H1 (cell line): ENCODE data around the gene PGGHG. TPM values are rescaled to one million over a fixed set of nuclear protein-coding genes. Genes with fewer than 3 reads are reported as not detected.

Source experiments
- CTCF ChIA-PET: fragments of 300-600 bp; sonication (Branson Sonifier 250); formaldehyde crosslinking; loops from one replicate; lab custom pipeline; 2021; ENCODE audit not compliant: partially characterized antibody; lab: Charles Lee
- POLR2A ChIA-PET: fragments of 300-600 bp; sonication (Branson Sonifier 250); formaldehyde crosslinking; loops from one replicate; lab custom pipeline; 2021; ENCODE audit warnings: inconsistent platforms; ENCODE audit not compliant: partially characterized antibody; lab: Charles Lee
- DNase-seq, 2 experiments: peaks; one replicate each; pipeline versions ENCODE4 v3.0.0 to v3.0.0-alpha.2; 2010 to 2022; ENCODE audit warnings: low spot score in 2 of 2, low read depth in 1 of 2, mixed read lengths in 1 of 2
- FAIRE-seq: peaks from 2 replicates; lab custom pipeline; 2011; peaks lifted over from hg19 to GRCh38; lab: Jason Lieb, UNC
- H2AFZ ChIP-seq: 2 replicates; pipeline ENCODE4 v1.8.1; 2012; ENCODE audit warnings: low read length, inconsistent platforms
- H2AK5ac ChIP-seq: 2 replicates; pipeline ENCODE4 v1.6.1; 2013; ENCODE audit warnings: low read depth, low read length
- H2BK120ac ChIP-seq: replicated peaks from 2 replicates; pipeline ENCODE3; 2013; ENCODE audit warnings: low read depth, low read length, inconsistent platforms
- H2BK12ac ChIP-seq: 2 replicates; pipeline ENCODE4 v1.6.1; 2013; ENCODE audit warnings: low read depth, low read length
- H2BK15ac ChIP-seq: 2 replicates; pipeline ENCODE4 v1.6.1; 2013; ENCODE audit warnings: low read length
- H2BK20ac ChIP-seq: 2 replicates; pipeline ENCODE4 v1.6.1; 2013; ENCODE audit warnings: low read length
- H2BK5ac ChIP-seq: 2 replicates; pipeline ENCODE4 v1.6.1; 2013; ENCODE audit warnings: low read depth, low read length
- H3K14ac ChIP-seq: 2 replicates; pipeline ENCODE4 v1.6.1; 2013; ENCODE audit warnings: inconsistent platforms; ENCODE audit not compliant: insufficient read length
- H3K18ac ChIP-seq: 2 replicates; pipeline ENCODE4 v1.6.1; 2013; ENCODE audit warnings: low read length; ENCODE audit errors: extremely low read depth
- H3K23ac ChIP-seq: 2 replicates; pipeline ENCODE4 v1.6.1; 2013; ENCODE audit warnings: inconsistent platforms; ENCODE audit not compliant: insufficient read length
- H3K23me2 ChIP-seq: 2 replicates; pipeline ENCODE4 v1.6.1; 2013; ENCODE audit warnings: low read depth, low read length
- H3K27ac ChIP-seq: 2 replicates; pipeline ENCODE4 v1.6.1; 2011; ENCODE audit warnings: low read depth, low read length, inconsistent platforms
- H3K27me3 ChIP-seq, 4 experiments: replicated peaks in 1 of 4; 1 replicate in 1 of 4; 2 replicates in 3 of 4; pipeline versions ENCODE4 v1.6.1 to v1.8.1; 2011 to 2013; ENCODE audit warnings: low read length in 3 of 4, mild to moderate bottlenecking in 3 of 4, inconsistent platforms in 2 of 4, mixed read lengths in 2 of 4, moderate library complexity in 1 of 4; ENCODE audit not compliant: control insufficient read depth in 3 of 4, insufficient read depth in 3 of 4; ENCODE audit errors: extremely low read depth in 1 of 4
- H3K36me3 ChIP-seq, 4 experiments: 2 replicates each; pipeline versions ENCODE4 v1.6.1 to v1.8.1; 2011 to 2013; ENCODE audit warnings: mild to moderate bottlenecking in 4 of 4, low read length in 3 of 4, moderate library complexity in 2 of 4, control low read depth in 1 of 4, inconsistent platforms in 1 of 4; ENCODE audit not compliant: insufficient read depth in 4 of 4, control insufficient read depth in 2 of 4
- H3K4ac ChIP-seq: replicated peaks from 2 replicates; pipeline ENCODE3; 2013; ENCODE audit warnings: low read length, low read depth, mixed read lengths, inconsistent platforms; ENCODE audit not compliant: insufficient read length
- H3K4me1 ChIP-seq, 4 experiments: replicated peaks in 1 of 4; 1 replicate in 1 of 4; 2 replicates in 3 of 4; pipeline versions ENCODE4 v1.6.1 to v1.8.1; 2011 to 2013; ENCODE audit warnings: low read length in 3 of 4, inconsistent platforms in 2 of 4, mixed read lengths in 1 of 4; ENCODE audit not compliant: insufficient read depth in 4 of 4, control insufficient read depth in 3 of 4
- H3K4me2 ChIP-seq, 2 experiments: 2 replicates each; pipeline versions ENCODE4 v1.6.1 to v1.8.1; 2011 to 2013; ENCODE audit warnings: low read depth in 2 of 2, low read length in 2 of 2, control low read depth in 1 of 2, inconsistent platforms in 1 of 2, mild to moderate bottlenecking in 1 of 2; ENCODE audit not compliant: insufficient read depth in 1 of 2
- H3K4me3 ChIP-seq, 4 experiments: fragments of 200-600, 300-600 bp in 1 of 4; sonication (generic), shearing (Covaris generic), sonication (Bioruptor Twin) in 1 of 4; 2 replicates each; pipeline versions ENCODE4 v1.5.1 to v1.8.1; 2011 to 2016; ENCODE audit warnings: low read length in 4 of 4, low read depth in 3 of 4, control low read depth in 2 of 4, inconsistent platforms in 2 of 4, mild to moderate bottlenecking in 2 of 4, mixed read lengths in 1 of 4, moderate library complexity in 1 of 4; ENCODE audit not compliant: insufficient read depth in 2 of 4; ENCODE audit errors: extremely low read depth in 1 of 4
- H3K56ac ChIP-seq: replicated peaks from 2 replicates; pipeline ENCODE3; 2013; ENCODE audit warnings: low read depth, mild to moderate bottlenecking, mixed read lengths, low read length, inconsistent platforms; ENCODE audit not compliant: insufficient read length
- H3K79me1 ChIP-seq: 2 replicates; pipeline ENCODE4 v1.6.1; 2013; ENCODE audit warnings: low read depth, low read length, control low read depth
- H3K79me2 ChIP-seq, 2 experiments: 2 replicates each; pipeline versions ENCODE4 v1.6.1 to v1.8.1; 2012 to 2013; ENCODE audit warnings: low read length in 2 of 2, mild to moderate bottlenecking in 2 of 2, inconsistent platforms in 1 of 2; ENCODE audit not compliant: insufficient read depth in 2 of 2, control insufficient read depth in 1 of 2
- H3K9ac ChIP-seq, 4 experiments: replicated peaks in 1 of 4; 1 replicate in 1 of 4; 2 replicates in 3 of 4; pipeline versions ENCODE4 v1.6.1 to v1.8.1; 2011 to 2013; ENCODE audit warnings: low read depth in 3 of 4, low read length in 3 of 4, control low read depth in 2 of 4, mild to moderate bottlenecking in 2 of 4, moderate library complexity in 2 of 4, inconsistent platforms in 1 of 4; ENCODE audit errors: extremely low read depth in 1 of 4
- H3K9me3 ChIP-seq, 2 experiments: 2 replicates each; pipeline versions ENCODE4 v1.6.1 to v1.8.1; 2012 to 2013; ENCODE audit warnings: mild to moderate bottlenecking in 2 of 2, moderate library complexity in 2 of 2, control low read depth in 1 of 2, inconsistent platforms in 1 of 2, low read depth in 1 of 2, low read length in 1 of 2, mixed read lengths in 1 of 2; ENCODE audit not compliant: insufficient read depth in 2 of 2
- H4K20me1 ChIP-seq, 2 experiments: replicated peaks in 1 of 2; 2 replicates each; pipeline versions ENCODE3 to v1.8.1; 2011 to 2013; ENCODE audit warnings: inconsistent platforms in 2 of 2, low read length in 2 of 2, mild to moderate bottlenecking in 1 of 2; ENCODE audit not compliant: insufficient read depth in 2 of 2, control insufficient read depth in 1 of 2
- H4K5ac ChIP-seq: 2 replicates; pipeline ENCODE4 v1.6.1; 2013; ENCODE audit warnings: low read length, low read depth, mixed read lengths, inconsistent platforms; ENCODE audit not compliant: insufficient read length
- H4K8ac ChIP-seq: 2 replicates; pipeline ENCODE4 v1.8.0; 2013; ENCODE audit warnings: mild to moderate bottlenecking, moderate library complexity, low read length, inconsistent platforms; ENCODE audit not compliant: insufficient read depth; ENCODE audit errors: extremely low read depth
- H4K91ac ChIP-seq: replicated peaks from 2 replicates; pipeline ENCODE3; 2013; ENCODE audit warnings: low read length, mixed read lengths, inconsistent platforms; ENCODE audit not compliant: insufficient read length
- CEBPB ChIP-seq: IDR thresholded peaks from 2 replicates; pipeline ENCODE4 v1.6.1; 2012; ENCODE audit warnings: low read depth, low read length
- EZH2 ChIP-seq: fragments of 200-600 bp; sonication (generic); IDR thresholded peaks from 2 replicates; pipeline ENCODE4 v1.7.1; 2012; ENCODE audit warnings: low read depth, mild to moderate bottlenecking, moderate library complexity, low read length, inconsistent platforms; ENCODE audit not compliant: severe bottlenecking
- JUND ChIP-seq: IDR thresholded peaks from 2 replicates; pipeline ENCODE4 v1.6.1; 2011; ENCODE audit warnings: mild to moderate bottlenecking, improper control_type of control experiment, low read length
- MAFK ChIP-seq: IDR thresholded peaks from 2 replicates; pipeline ENCODE4 v1.6.1; 2012; ENCODE audit warnings: low read depth, mild to moderate bottlenecking, improper control_type of control experiment, low read length
- NRF1 ChIP-seq: IDR thresholded peaks from 2 replicates; pipeline ENCODE4 v1.6.1; 2011; ENCODE audit warnings: mild to moderate bottlenecking, low read depth, low read length, improper control_type of control experiment
- RAD21 ChIP-seq, 2 experiments: IDR thresholded peaks in 1 of 2; conservative IDR thresholded peaks in 1 of 2; 2 replicates each; pipeline ENCODE4 v1.6.1; 2011; ENCODE audit warnings: low read depth in 2 of 2, low read length in 2 of 2, improper control_type of control experiment in 1 of 2, inconsistent platforms in 1 of 2, mild to moderate bottlenecking in 1 of 2, moderate library complexity in 1 of 2
- RBBP5 ChIP-seq: IDR thresholded peaks from 2 replicates; pipeline ENCODE4 v1.7.1; 2012; ENCODE audit warnings: low read depth, mild to moderate bottlenecking, inconsistent platforms, low read length, moderate library complexity, borderline replicate concordance
- SIX5 ChIP-seq: IDR thresholded peaks from 2 replicates; pipeline ENCODE4 v1.6.1; 2011; ENCODE audit warnings: mild to moderate bottlenecking, low read depth, low read length
- WGBS, 2 experiments: shearing (Covaris generic) in 1 of 2; methylation state at CpG; one replicate each; pipeline versions ENCODE4 v1.1.6 to v1.1.7; 2013 to 2015; ENCODE audit warnings: low lambda C conversion rate in 2 of 2, mixed read lengths in 2 of 2, inconsistent platforms in 1 of 2, low coverage in 1 of 2, missing lambda C conversion rate in 1 of 2; ENCODE audit not compliant: insufficient replicate concordance in 2 of 2, insufficient coverage in 1 of 2, insufficient read length in 1 of 2; ENCODE audit errors: extremely low coverage in 1 of 2, missing lambda C conversion rate in 1 of 2; 5-methylcytosine and 5-hydroxymethylcytosine counted together
- polyA plus RNA-seq, 7 experiments: library from polyadenylated mRNA; depleted of rRNA in 3 of 7; stranded (reverse) in 5 of 7; unstranded in 2 of 7; fragments of >200 nt in 5 of 7; fragments of 200-250 nt in 2 of 7; gene quantifications; 1 replicate in 5 of 7; 2 replicates in 1 of 7; 4 replicates in 1 of 7; pipeline versions ENCODE4 v1.2.1 to v1.2.3, GENCODE V29; 2011 to 2013; ENCODE audit warnings: missing spikeins in 2 of 7, mixed read lengths in 2 of 7
- total RNA-seq: library from RNA; stranded (reverse); fragmentation: NEBNext Ultra II Directional; extraction: Animal tissue kit (Norgen Biotek cat#: 25700); gene quantifications from 2 replicates; pipeline ENCODE4 v1.2.1, GENCODE V29; 2021
- TF ChIP-seq, protein P1 (sequence below), 3 experiments: IDR thresholded peaks; 1 replicate in 2 of 3; 2 replicates in 1 of 3; pipeline versions ENCODE4 v1.5.1 to v1.6.1; 2011; ENCODE audit warnings: low read length in 3 of 3, mild to moderate bottlenecking in 3 of 3, inconsistent platforms in 2 of 3, low read depth in 1 of 3, moderate library complexity in 1 of 3; ENCODE audit not compliant: insufficient read depth in 1 of 3; ENCODE audit errors: control extremely low read depth in 1 of 3

The PGGHG gene
- total and polyA plus RNA-seq, 2 of the 8 experiments (the other 6 are each of a cell fraction or from before 2014, with no cell fraction given): 34.8 to 60.7 TPM

GRCh38 chr11:315516-315994, 26.6 kb downstream of the PGGHG start:
- no peaks in the 10 kb centered on the region for H3K27me3 ChIP-seq
- FAIRE-seq (no peak), DNase-seq (no peak)
- no peak overlapping the region for H2AK5ac ChIP-seq
- peak overlapping the region; percentile 3; the same call in 1 of the 2 replicates for H3K18ac ChIP-seq
- no peaks in the 10 kb centered on the region for H3K79me1 ChIP-seq
- no peak overlapping the region; the same call in 1 of the 2 replicates for H2BK12ac ChIP-seq
- H3K4me2 ChIP-seq: peak overlapping the region; percentile 75 to 89
- peaks cover 0 to 21% of the 10 kb centered on the region in 2 experiments; a peak in 2 of 4 replicates for H3K79me2 ChIP-seq
- no peak overlapping the region for H2AFZ ChIP-seq
- ChIA-PET POLR2A (interaction anchor here (0.6 to 4.0 kb wide), 12 partner anchors 10 to 119 kb away, joined by 3 to 33 read pairs (median 5); partner anchors contain the start of gene IFITM2), CTCF (interaction anchor here (0.7 to 4.2 kb wide), 12 partner anchors 8 to 64 kb away, joined by 3 to 33 read pairs (median 6); partner anchors contain the start of gene IFITM2)
- no peak overlapping the region for H3K14ac ChIP-seq
- H2BK20ac ChIP-seq: no peak overlapping the region
- H3K56ac ChIP-seq: no peak overlapping the region
- 50% methylated on average over 29 of the region's 32 CpGs; no CpG with 5 or more reads in 1 of the 2 experiments for whole genome bisulfite sequencing, 2 experiments
- H4K8ac ChIP-seq: peak overlapping the region; percentile 86
- peak overlapping the region; percentile 59 to 94 (median 76) for H3K4me3 ChIP-seq
- peaks cover 18% of the 10 kb centered on the region; the same call in 1 of the 2 replicates for H3K23me2 ChIP-seq
- peak overlapping the region in 1 of 4 experiments; percentile 20; a peak in 1 of 7 replicates for H3K9ac ChIP-seq
- H3K27ac ChIP-seq: no peak overlapping the region
- H3K4me1 ChIP-seq: peaks cover 9 to 44% (median 34%) of the 10 kb centered on the region in 4 experiments
- peaks cover 0 to 5% of the 10 kb centered on the region in 2 experiments for H4K20me1 ChIP-seq
- H4K5ac ChIP-seq: no peak overlapping the region
- H2BK120ac ChIP-seq: no peak overlapping the region
- no peak overlapping the region for H3K4ac ChIP-seq
- no peak overlapping the region for H2BK15ac ChIP-seq
- no peak overlapping the region for H3K23ac ChIP-seq
- H3K36me3 ChIP-seq: peaks cover 0 to 4% (median 0%) of the 10 kb centered on the region in 4 experiments; a peak in 1 of 8 replicates
- peak overlapping the region; percentile 24; the same call in 1 of the 2 replicates for H2BK5ac ChIP-seq
- H4K91ac ChIP-seq: peak overlapping the region; percentile 32
- H3K9me3 ChIP-seq: no peaks in the 10 kb centered on the region
- no peak for TF ChIP-seq EZH2
- TF ChIP-seq RBBP5: no peak
- TF ChIP-seq SIX5: no peak
- TF ChIP-seq RAD21 (IDR thresholded peaks at IDR 0.05 in 1 of 2, conservative IDR thresholded peaks at IDR 0.05 in 1 of 2; ENCODE audit: low read depth in 2 of 2, low read length in 2 of 2): no peak
- no peak for TF ChIP-seq NRF1
- TF ChIP-seq CEBPB: no peak
- TF ChIP-seq, protein P1, sequence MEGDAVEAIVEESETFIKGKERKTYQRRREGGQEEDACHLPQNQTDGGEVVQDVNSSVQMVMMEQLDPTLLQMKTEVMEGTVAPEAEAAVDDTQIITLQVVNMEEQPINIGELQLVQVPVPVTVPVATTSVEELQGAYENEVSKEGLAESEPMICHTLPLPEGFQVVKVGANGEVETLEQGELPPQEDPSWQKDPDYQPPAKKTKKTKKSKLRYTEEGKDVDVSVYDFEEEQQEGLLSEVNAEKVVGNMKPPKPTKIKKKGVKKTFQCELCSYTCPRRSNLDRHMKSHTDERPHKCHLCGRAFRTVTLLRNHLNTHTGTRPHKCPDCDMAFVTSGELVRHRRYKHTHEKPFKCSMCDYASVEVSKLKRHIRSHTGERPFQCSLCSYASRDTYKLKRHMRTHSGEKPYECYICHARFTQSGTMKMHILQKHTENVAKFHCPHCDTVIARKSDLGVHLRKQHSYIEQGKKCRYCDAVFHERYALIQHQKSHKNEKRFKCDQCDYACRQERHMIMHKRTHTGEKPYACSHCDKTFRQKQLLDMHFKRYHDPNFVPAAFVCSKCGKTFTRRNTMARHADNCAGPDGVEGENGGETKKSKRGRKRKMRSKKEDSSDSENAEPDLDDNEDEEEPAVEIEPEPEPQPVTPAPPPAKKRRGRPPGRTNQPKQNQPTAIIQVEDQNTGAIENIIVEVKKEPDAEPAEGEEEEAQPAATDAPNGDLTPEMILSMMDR (IDR thresholded peaks at IDR 0.05; ENCODE audit: control extremely low read depth in 1 of 3, insufficient read depth in 1 of 3, low read depth in 1 of 3, low read length in 3 of 3): no peak
- TF ChIP-seq MAFK: no peak
- TF ChIP-seq JUND: no peak
